ENCODE results near the gene ZNF425. TPM values are rescaled to one million over a fixed set of nuclear protein-coding genes. Genes with fewer than 3 reads are reported as not detected.

ZNF425 gene, protein sequence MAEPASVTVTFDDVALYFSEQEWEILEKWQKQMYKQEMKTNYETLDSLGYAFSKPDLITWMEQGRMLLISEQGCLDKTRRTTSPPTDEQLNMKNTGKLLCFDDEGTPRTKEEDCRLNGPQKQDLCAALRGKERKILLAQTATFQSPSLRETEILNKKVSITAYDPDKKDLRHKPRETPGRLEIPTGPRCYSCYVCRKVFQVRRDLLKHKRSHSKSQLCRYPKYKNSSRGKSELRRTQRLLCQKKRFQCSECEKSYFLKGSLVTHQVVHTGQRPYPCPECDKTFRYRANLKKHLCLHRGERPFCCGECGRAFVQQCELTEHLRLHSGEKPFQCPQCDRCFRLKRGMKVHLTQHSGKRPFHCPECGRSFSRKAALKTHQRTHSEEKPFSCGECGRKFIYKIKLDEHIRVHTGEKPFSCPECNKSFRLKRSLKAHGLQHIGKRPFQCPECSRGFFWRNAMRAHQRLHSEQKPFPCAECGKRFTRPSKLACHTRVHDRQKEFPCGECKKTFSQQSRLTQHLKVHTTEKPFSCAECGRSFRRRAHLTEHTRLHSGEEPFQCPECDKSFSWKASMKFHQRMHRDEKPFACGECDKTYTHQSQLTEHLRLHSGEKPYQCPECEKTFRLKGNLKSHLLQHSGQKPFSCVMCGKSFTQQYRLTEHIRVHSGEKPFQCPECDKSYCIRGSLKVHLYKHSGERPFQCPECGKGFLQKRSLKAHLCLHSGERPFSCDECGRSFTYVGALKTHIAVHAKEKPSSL
- 2.8 and 2.9 TPM in 2 replicates for polyA plus RNA-seq (2013)

DNA sequence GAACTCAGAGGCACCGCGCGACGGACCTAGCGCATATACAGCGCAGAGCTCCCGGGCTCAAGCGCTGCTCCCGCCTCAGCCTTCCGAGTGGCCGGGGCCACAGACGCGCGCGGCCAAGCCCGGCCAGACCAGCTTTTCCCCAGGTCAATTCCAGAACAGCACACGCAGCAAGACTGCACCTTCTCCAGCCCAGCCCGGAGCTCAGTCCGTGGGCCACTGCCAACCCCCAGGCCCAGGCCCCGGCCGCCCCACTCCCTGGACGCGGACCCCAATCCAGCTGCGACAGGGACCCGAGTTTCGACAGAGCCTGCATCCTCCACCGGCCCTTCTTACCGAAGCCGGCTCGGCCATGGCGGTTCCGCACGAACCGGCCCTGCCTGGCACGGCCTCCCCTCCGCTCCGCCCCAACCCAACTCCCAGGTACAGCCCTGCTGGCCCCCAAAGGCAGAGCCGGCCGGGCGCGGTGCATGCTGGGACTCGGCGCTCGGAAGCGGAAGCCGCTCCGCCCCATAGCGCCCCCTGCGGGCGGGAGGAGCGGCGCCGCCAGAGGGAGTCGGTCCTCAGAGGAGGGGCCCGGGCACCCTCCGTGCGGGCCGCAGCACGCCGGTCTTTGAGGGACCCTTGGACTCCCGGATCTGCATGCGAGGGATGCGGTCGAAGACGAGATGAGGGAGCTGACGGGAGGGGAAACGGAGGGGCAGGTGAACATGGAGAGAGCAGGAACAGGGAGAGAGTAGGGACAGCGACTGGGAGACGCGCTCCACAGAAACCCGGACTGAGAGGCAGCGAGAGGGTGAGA lies at the start of gene ZNF425:
Gene ZNF425, minus strand, starts transcription at position 462 of the 799 bp plus-strand sequence. Its CDS starts 111 bp downstream, at position 351.
- Histone ChIP-seq H3K27me3 (ENCODE audit: insufficient read depth, low read length) (no peaks in the 10 kb centered on the region), H3K9me3 (ENCODE audit: insufficient read depth, low read depth, low read length) (peaks cover 7% of the 10 kb centered on the region), H2BK12ac (ENCODE audit: low read length) (no peak within 1 kb of the TSS), H3K4me1 (ENCODE audit: control insufficient read depth in 1 of 2, insufficient read depth in 2 of 2, low read length in 2 of 2) (no peaks in the 10 kb centered on the region), H2AFZ (ENCODE audit: insufficient read depth, low read length, poor library complexity) (peak within 1 kb of the TSS; percentile 93), H4K12ac (ENCODE audit: low read depth, low read length) (peak within 1 kb of the TSS; percentile 91), H3K27ac (ENCODE audit: low read depth, low read length) (peak within 1 kb of the TSS; percentile 86), H3K18ac (ENCODE audit: low read length) (peak within 1 kb of the TSS; percentile 95), H3K4me2 (ENCODE audit: low read length) (peak within 1 kb of the TSS; percentile 99), H3K79me2 (ENCODE audit: control insufficient read depth, insufficient read depth, low read length, poor library complexity) (peaks cover 18% of the 10 kb centered on the region), H3K4me3 (ENCODE audit: low read depth, low read length) (peak within 1 kb of the TSS; percentile 97), H2BK5ac (ENCODE audit: low read depth, low read length, poor library complexity) (peak within 1 kb of the TSS; percentile 85), H4K8ac (ENCODE audit: low read depth, low read length) (peak within 1 kb of the TSS; percentile 94), H3K14ac (ENCODE audit: low read length) (peak within 1 kb of the TSS; percentile 96), H2BK120ac (ENCODE audit: insufficient read depth, low read length, poor library complexity) (peak within 1 kb of the TSS; percentile 84), H3K79me1 (ENCODE audit: low read length) (peaks cover 22% of the 10 kb centered on the region), H3K9ac (ENCODE audit: low read length) (peak within 1 kb of the TSS; percentile 99), H2AK5ac (ENCODE audit: low read length) (peak within 1 kb of the TSS; percentile 86), H3K4ac (ENCODE audit: low read depth, low read length) (peak within 1 kb of the TSS; percentile 98), H4K91ac (ENCODE audit: low read depth, low read length) (peak within 1 kb of the TSS; percentile 95), H3K36me3 (ENCODE audit: control insufficient read depth in 1 of 2, insufficient read depth in 2 of 2, low read length in 2 of 2) (peaks cover 3 to 7% of the 10 kb centered on the region in 2 experiments), H3K23ac (ENCODE audit: low read length) (peak within 1 kb of the TSS; percentile 60)
- no CpG with 5 or more reads among the region's 72 CpGs for WGBS (ENCODE audit: extremely low coverage, insufficient coverage, insufficient read length)
- peak; percentile 93 to 98 for DNase-seq

- DNase-seq = no peak
- Histone ChIP-seq H3K4me1 (ENCODE audit: control insufficient read depth in 1 of 2, insufficient read depth in 2 of 2, low read length in 2 of 2) (no peaks in the 10 kb centered on the region), H3K14ac (ENCODE audit: low read length) (no peak overlapping the region), H3K27ac (ENCODE audit: low read depth, low read length) (no peak overlapping the region), H2BK5ac (ENCODE audit: low read depth, low read length, poor library complexity) (no peak overlapping the region), H3K4me3 (ENCODE audit: low read depth, low read length) (no peak overlapping the region), H4K8ac (ENCODE audit: low read depth, low read length) (no peak overlapping the region), H3K79me2 (ENCODE audit: control insufficient read depth, insufficient read depth, low read length, poor library complexity) (no peaks in the 10 kb centered on the region), H3K18ac (ENCODE audit: low read length) (no peak overlapping the region), H4K12ac (ENCODE audit: low read depth, low read length) (no peak overlapping the region), H3K79me1 (ENCODE audit: low read length) (no peaks in the 10 kb centered on the region), H4K91ac (ENCODE audit: low read depth, low read length) (no peak overlapping the region), H3K9ac (ENCODE audit: low read length) (no peak overlapping the region), H2AFZ (ENCODE audit: insufficient read depth, low read length, poor library complexity) (no peak overlapping the region), H3K9me3 (ENCODE audit: insufficient read depth, low read depth, low read length) (no peaks in the 10 kb centered on the region), H3K23ac (ENCODE audit: low read length) (no peak overlapping the region), H2BK12ac (ENCODE audit: low read length) (no peak overlapping the region), H3K27me3 (ENCODE audit: insufficient read depth, low read length) (no peaks in the 10 kb centered on the region), H3K4me2 (ENCODE audit: low read length) (no peak overlapping the region), H3K36me3 (ENCODE audit: control insufficient read depth in 1 of 2, insufficient read depth in 2 of 2, low read length in 2 of 2) (peaks cover 32 to 41% of the 10 kb centered on the region in 2 experiments), H2BK120ac (ENCODE audit: insufficient read depth, low read length, poor library complexity) (no peak overlapping the region), H2AK5ac (ENCODE audit: low read length) (no peak overlapping the region), H3K4ac (ENCODE audit: low read depth, low read length) (no peak overlapping the region)
- WGBS (ENCODE audit: extremely low coverage, insufficient coverage, insufficient read length) = no CpG with 5 or more reads among the region's 2 CpGs
Measured at GRCh38 chr7:149175150-149175549, 49.0 kb upstream of the ZNF425 start.

DNA sequence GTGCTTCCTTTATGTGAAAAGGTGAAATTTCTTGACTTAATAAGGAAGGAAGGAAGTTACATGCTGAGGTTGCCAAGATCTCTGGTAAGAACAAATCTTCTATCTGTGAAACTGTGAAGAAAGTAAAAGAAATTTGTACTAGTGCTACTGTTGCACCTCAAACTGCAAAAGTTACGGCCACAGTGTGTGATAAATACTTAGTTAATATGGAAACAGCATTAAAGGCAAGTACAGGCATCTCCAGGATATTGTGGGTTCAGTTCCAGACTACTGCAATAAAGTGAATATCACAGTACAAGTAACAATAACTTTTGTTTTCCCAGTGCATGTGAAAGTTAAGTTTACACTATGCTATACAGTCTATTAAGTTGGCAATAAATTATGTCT lies 46.4 kb upstream of the ZNF425 start:
- Histone ChIP-seq H2BK120ac (ENCODE audit: insufficient read depth, low read length, poor library complexity) (no peak overlapping the region), H3K4ac (ENCODE audit: low read depth, low read length) (no peak overlapping the region), H3K27ac (ENCODE audit: low read depth, low read length) (no peak overlapping the region), H2BK5ac (ENCODE audit: low read depth, low read length, poor library complexity) (no peak overlapping the region), H3K4me2 (ENCODE audit: low read length) (no peak overlapping the region), H3K9ac (ENCODE audit: low read length) (no peak overlapping the region), H4K12ac (ENCODE audit: low read depth, low read length) (no peak overlapping the region), H3K18ac (ENCODE audit: low read length) (no peak overlapping the region), H3K79me1 (ENCODE audit: low read length) (no peaks in the 10 kb centered on the region), H2BK12ac (ENCODE audit: low read length) (no peak overlapping the region), H4K8ac (ENCODE audit: low read depth, low read length) (no peak overlapping the region), H4K91ac (ENCODE audit: low read depth, low read length) (no peak overlapping the region), H3K9me3 (ENCODE audit: insufficient read depth, low read depth, low read length) (no peaks in the 10 kb centered on the region), H3K4me1 (ENCODE audit: control insufficient read depth in 1 of 2, insufficient read depth in 2 of 2, low read length in 2 of 2) (no peaks in the 10 kb centered on the region), H3K4me3 (ENCODE audit: low read depth, low read length) (no peak overlapping the region), H3K36me3 (ENCODE audit: control insufficient read depth in 1 of 2, insufficient read depth in 2 of 2, low read length in 2 of 2) (peaks cover 24 to 36% of the 10 kb centered on the region in 2 experiments), H3K79me2 (ENCODE audit: control insufficient read depth, insufficient read depth, low read length, poor library complexity) (no peaks in the 10 kb centered on the region), H2AK5ac (ENCODE audit: low read length) (no peak overlapping the region), H3K27me3 (ENCODE audit: insufficient read depth, low read length) (no peaks in the 10 kb centered on the region), H2AFZ (ENCODE audit: insufficient read depth, low read length, poor library complexity) (no peak overlapping the region), H3K23ac (ENCODE audit: low read length) (no peak overlapping the region), H3K14ac (ENCODE audit: low read length) (no peak overlapping the region)
- WGBS (ENCODE audit: extremely low coverage, insufficient coverage, insufficient read length) = no CpG with 5 or more reads among the region's 1 CpG
- DNase-seq = no peak

DNA sequence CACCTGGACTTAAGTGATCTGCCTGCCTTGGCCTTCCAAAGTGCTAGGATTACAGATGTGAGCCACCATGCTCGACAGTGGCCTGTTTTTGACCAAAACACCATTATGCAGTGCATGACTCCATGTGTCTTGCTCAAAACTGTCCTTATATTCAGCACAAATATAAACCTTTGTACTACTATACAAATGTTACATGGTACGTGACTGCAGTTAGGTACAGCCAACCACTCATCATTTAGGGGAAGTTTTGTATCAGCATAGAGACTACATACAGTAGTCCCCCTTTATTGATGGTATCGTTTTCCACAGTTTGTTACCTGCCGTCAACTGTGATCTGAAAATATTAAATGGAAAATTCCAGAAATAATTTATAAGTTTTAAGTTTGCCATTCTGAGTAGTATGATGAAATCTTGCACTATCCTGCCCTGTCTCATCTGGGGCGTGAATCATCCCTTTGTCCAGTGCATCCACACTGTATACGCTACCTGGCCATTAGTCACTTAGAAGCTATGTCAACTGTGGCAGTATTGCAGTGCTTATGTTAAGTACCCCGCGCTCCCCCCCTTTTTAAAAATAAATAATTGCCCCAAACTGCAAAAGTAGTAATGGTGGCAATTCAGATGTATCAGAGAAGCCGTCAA lies 45.9 kb upstream of the ZNF425 start:
- no peak overlapping the region for H2BK12ac ChIP-seq (ENCODE audit: low read length)
- no peak overlapping the region for H3K9ac ChIP-seq (ENCODE audit: low read length)
- H3K79me2 ChIP-seq (ENCODE audit: control insufficient read depth, insufficient read depth, low read length, poor library complexity) = no peaks in the 10 kb centered on the region
- no peak overlapping the region for H3K18ac ChIP-seq (ENCODE audit: low read length)
- H4K8ac ChIP-seq (ENCODE audit: low read depth, low read length) = no peak overlapping the region
- no CpG with 5 or more reads among the region's 9 CpGs for WGBS (ENCODE audit: extremely low coverage, insufficient coverage, insufficient read length)
- H3K9me3 ChIP-seq (ENCODE audit: insufficient read depth, low read depth, low read length) = no peaks in the 10 kb centered on the region
- H3K4me2 ChIP-seq (ENCODE audit: low read length) = no peak overlapping the region
- H4K91ac ChIP-seq (ENCODE audit: low read depth, low read length) = peak overlapping the region; percentile 37
- no peaks in the 10 kb centered on the region for H3K79me1 ChIP-seq (ENCODE audit: low read length)
- peak in 1 of 2 donors; percentile 38 for DNase-seq
- H4K12ac ChIP-seq (ENCODE audit: low read depth, low read length) = no peak overlapping the region
- H3K23ac ChIP-seq (ENCODE audit: low read length) = no peak overlapping the region
- no peak overlapping the region for H3K4ac ChIP-seq (ENCODE audit: low read depth, low read length)
- no peaks in the 10 kb centered on the region for H3K4me1 ChIP-seq (ENCODE audit: control insufficient read depth in 1 of 2, insufficient read depth in 2 of 2, low read length in 2 of 2)
- H3K27ac ChIP-seq (ENCODE audit: low read depth, low read length) = no peak overlapping the region
- H2BK120ac ChIP-seq (ENCODE audit: insufficient read depth, low read length, poor library complexity) = no peak overlapping the region
- peaks cover 21 to 37% of the 10 kb centered on the region in 2 experiments for H3K36me3 ChIP-seq (ENCODE audit: control insufficient read depth in 1 of 2, insufficient read depth in 2 of 2, low read length in 2 of 2)
- H3K27me3 ChIP-seq (ENCODE audit: insufficient read depth, low read length) = no peaks in the 10 kb centered on the region
- H2AFZ ChIP-seq (ENCODE audit: insufficient read depth, low read length, poor library complexity) = no peak overlapping the region
- no peak overlapping the region for H2BK5ac ChIP-seq (ENCODE audit: low read depth, low read length, poor library complexity)
- H2AK5ac ChIP-seq (ENCODE audit: low read length) = no peak overlapping the region
- no peak overlapping the region for H3K4me3 ChIP-seq (ENCODE audit: low read depth, low read length)
- no peak overlapping the region for H3K14ac ChIP-seq (ENCODE audit: low read length)

Measured in trophoblast cell (in vitro differentiated cells and primary cell).